GM12878 (cell line): ENCODE measurements around the gene NR2F6. TPM values are rescaled to one million over a fixed set of nuclear protein-coding genes. Genes with fewer than 3 reads are reported as not detected.

Experiments used
- KLF5 ChIP-seq: fragments of 450-650 bp; IDR thresholded peaks from 2 replicates; pipeline ENCODE4 v1.6.1; 2014; ENCODE audit warnings: mild to moderate bottlenecking; ENCODE audit not compliant: partially characterized antibody
- MEF2B ChIP-seq: fragments of 450-650 bp; IDR thresholded peaks from 2 replicates; pipeline ENCODE4 v1.6.1; 2018; ENCODE audit warnings: mild to moderate bottlenecking, moderate library complexity; ENCODE audit not compliant: partially characterized antibody, poor library complexity, severe bottlenecking
- NFYB ChIP-seq: IDR thresholded peaks from 2 replicates; pipeline ENCODE4 v1.6.1; 2011; ENCODE audit warnings: low read depth, mild to moderate bottlenecking, low read length, improper control_type of control experiment, moderate library complexity; ENCODE audit not compliant: insufficient read depth
- NR2F1 ChIP-seq: fragments of 450-650 bp; conservative IDR thresholded peaks from 2 replicates; pipeline ENCODE4 v1.6.1; 2017; ENCODE audit warnings: mild to moderate bottlenecking
- SIN3A ChIP-seq: IDR thresholded peaks from 2 replicates; pipeline ENCODE4 v1.6.1; 2012; ENCODE audit warnings: low read depth, low read length, improper control_type of control experiment
- SUZ12 ChIP-seq: fragments of 200-600 bp; sonication (generic); IDR thresholded peaks from one replicate; pipeline ENCODE4 v1.6.1; 2018; ENCODE audit warnings: antibody characterized with exemption, mild to moderate bottlenecking; ENCODE audit not compliant: unreplicated experiment
- polyA plus RNA-seq, 11 experiments: library from polyadenylated mRNA; depleted of rRNA in 4 of 11; unstranded in 6 of 11; stranded (reverse) in 5 of 11; fragments of >200 nt; fragmentation: Nextera tagmentation in 4 of 11; fragmentation: Illumina TruSeq in 1 of 11; extraction: Ambion mirVana in 4 of 11; extraction: Trizol in 1 of 11; gene quantifications; 1 replicate in 1 of 11; 2 replicates in 10 of 11; pipeline versions ENCODE4 v1.2.1 to v1.2.3, GENCODE V29; 2011 to 2016; ENCODE audit warnings: inconsistent platforms in 2 of 11, missing spikeins in 2 of 11, low read depth in 1 of 11
- total RNA-seq, 4 experiments: library from RNA; depleted of rRNA in 3 of 4; stranded (reverse); fragments of >200 nt in 3 of 4; fragmentation: Illumina TruSeq in 1 of 4; extraction: Trizol in 1 of 4; gene quantifications; 2 replicates each; pipeline versions ENCODE4 v1.2.1 to v1.2.3, GENCODE V29; 2013 to 2021
- TF ChIP-seq, protein P1 (sequence below): fragments of 450-650 bp; formaldehyde crosslinking; IDR thresholded peaks from 2 replicates; pipeline ENCODE4 v1.5.0; 2022; ENCODE audit warnings: mild to moderate bottlenecking, missing genetic modification characterization
- TF ChIP-seq, protein P2 (sequence below): IDR thresholded peaks from 2 replicates; pipeline ENCODE4 v1.6.1; 2012; ENCODE audit warnings: improper control_type of control experiment, low read depth, low read length; ENCODE audit not compliant: insufficient replicate concordance
- TF ChIP-seq, protein P3 (sequence below): IDR thresholded peaks from 2 replicates; pipeline ENCODE4 v1.6.1; 2011; ENCODE audit warnings: low read depth, mild to moderate bottlenecking, low read length, moderate library complexity, borderline replicate concordance; ENCODE audit errors: extremely low read depth
- TF ChIP-seq, protein P4 (sequence below): IDR thresholded peaks from 2 replicates; pipeline ENCODE4 v1.6.1; 2011; ENCODE audit warnings: mild to moderate bottlenecking, low read depth, low read length, moderate library complexity; ENCODE audit not compliant: insufficient replicate concordance
- TF ChIP-seq, protein P5 (sequence below): fragments of 450-650 bp; formaldehyde crosslinking; IDR thresholded peaks from 2 replicates; pipeline ENCODE4 v1.4.0; 2020; ENCODE audit warnings: mild to moderate bottlenecking, moderate library complexity

The NR2F6 gene
- total and polyA plus RNA-seq, 10 of the 15 experiments (the other 5 are each of a cell fraction or from before 2014, with no cell fraction given), result 0.18 to 15.5 (median 6.1) TPM

DNA sequence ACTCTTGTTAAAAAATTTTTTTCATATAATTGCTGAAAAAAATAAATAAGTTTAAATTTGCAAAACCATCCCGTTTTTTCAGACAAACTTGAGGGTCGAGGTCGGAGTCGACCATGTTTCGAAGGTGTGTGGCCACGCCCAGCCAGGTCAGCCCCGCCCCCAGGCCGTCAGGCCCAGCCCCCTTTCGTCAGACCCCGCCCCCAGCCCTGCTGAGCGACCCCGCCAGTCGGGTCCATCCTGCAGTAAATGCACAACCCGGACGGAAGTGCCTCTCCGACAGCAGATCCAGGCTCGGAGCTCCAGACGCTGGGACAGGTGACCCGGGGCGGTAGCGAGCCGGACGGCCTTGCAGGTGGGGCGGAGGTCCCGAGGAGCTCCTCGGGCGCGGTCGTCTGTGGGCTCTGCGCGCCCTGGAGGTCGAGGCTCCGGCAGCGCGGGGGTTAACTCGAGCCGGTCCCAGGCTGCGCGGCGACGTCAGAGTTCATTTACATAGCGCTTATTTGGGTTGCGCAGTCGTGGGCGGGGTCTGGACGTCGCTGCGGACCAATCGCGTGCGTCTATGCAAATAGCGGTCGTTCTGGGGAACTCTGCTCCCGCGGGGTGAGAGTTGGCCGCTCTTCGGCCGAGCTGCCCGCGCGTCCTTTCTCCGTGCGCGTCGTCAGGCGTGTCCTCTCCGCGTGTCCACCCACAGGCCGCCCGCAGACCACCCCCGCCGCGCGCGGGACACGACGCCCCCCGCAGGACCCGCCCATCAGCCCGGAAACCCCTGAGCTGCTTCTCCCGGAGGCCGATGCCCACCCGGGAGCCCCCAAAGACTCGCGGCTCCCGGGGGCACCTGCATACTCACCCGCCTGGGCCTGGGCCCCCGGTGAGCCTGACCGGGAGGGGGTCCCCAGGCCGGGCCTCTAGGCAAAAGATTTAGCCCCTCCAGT, 19.5 kb downstream of the NR2F6 start, which contains the start of gene OCEL1 (continued):
- TF ChIP-seq, protein P1, sequence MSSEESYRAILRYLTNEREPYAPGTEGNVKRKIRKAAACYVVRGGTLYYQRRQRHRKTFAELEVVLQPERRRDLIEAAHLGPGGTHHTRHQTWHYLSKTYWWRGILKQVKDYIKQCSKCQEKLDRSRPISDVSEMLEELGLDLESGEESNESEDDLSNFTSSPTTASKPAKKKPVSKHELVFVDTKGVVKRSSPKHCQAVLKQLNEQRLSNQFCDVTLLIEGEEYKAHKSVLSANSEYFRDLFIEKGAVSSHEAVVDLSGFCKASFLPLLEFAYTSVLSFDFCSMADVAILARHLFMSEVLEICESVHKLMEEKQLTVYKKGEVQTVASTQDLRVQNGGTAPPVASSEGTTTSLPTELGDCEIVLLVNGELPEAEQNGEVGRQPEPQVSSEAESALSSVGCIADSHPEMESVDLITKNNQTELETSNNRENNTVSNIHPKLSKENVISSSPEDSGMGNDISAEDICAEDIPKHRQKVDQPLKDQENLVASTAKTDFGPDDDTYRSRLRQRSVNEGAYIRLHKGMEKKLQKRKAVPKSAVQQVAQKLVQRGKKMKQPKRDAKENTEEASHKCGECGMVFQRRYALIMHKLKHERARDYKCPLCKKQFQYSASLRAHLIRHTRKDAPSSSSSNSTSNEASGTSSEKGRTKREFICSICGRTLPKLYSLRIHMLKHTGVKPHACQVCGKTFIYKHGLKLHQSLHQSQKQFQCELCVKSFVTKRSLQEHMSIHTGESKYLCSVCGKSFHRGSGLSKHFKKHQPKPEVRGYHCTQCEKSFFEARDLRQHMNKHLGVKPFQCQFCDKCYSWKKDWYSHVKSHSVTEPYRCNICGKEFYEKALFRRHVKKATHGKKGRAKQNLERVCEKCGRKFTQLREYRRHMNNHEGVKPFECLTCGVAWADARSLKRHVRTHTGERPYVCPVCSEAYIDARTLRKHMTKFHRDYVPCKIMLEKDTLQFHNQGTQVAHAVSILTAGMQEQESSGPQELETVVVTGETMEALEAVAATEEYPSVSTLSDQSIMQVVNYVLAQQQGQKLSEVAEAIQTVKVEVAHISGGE (CRISPR knock-in tag), result no peak
- no peak for TF ChIP-seq SUZ12
- TF ChIP-seq, protein P2, sequence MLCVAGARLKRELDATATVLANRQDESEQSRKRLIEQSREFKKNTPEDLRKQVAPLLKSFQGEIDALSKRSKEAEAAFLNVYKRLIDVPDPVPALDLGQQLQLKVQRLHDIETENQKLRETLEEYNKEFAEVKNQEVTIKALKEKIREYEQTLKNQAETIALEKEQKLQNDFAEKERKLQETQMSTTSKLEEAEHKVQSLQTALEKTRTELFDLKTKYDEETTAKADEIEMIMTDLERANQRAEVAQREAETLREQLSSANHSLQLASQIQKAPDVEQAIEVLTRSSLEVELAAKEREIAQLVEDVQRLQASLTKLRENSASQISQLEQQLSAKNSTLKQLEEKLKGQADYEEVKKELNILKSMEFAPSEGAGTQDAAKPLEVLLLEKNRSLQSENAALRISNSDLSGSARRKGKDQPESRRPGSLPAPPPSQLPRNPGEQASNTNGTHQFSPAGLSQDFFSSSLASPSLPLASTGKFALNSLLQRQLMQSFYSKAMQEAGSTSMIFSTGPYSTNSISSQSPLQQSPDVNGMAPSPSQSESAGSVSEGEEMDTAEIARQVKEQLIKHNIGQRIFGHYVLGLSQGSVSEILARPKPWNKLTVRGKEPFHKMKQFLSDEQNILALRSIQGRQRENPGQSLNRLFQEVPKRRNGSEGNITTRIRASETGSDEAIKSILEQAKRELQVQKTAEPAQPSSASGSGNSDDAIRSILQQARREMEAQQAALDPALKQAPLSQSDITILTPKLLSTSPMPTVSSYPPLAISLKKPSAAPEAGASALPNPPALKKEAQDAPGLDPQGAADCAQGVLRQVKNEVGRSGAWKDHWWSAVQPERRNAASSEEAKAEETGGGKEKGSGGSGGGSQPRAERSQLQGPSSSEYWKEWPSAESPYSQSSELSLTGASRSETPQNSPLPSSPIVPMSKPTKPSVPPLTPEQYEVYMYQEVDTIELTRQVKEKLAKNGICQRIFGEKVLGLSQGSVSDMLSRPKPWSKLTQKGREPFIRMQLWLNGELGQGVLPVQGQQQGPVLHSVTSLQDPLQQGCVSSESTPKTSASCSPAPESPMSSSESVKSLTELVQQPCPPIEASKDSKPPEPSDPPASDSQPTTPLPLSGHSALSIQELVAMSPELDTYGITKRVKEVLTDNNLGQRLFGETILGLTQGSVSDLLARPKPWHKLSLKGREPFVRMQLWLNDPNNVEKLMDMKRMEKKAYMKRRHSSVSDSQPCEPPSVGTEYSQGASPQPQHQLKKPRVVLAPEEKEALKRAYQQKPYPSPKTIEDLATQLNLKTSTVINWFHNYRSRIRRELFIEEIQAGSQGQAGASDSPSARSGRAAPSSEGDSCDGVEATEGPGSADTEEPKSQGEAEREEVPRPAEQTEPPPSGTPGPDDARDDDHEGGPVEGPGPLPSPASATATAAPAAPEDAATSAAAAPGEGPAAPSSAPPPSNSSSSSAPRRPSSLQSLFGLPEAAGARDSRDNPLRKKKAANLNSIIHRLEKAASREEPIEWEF, result no peak
- TF ChIP-seq, protein P3, sequence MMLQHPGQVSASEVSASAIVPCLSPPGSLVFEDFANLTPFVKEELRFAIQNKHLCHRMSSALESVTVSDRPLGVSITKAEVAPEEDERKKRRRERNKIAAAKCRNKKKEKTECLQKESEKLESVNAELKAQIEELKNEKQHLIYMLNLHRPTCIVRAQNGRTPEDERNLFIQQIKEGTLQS, result no peak
- TF ChIP-seq, protein P4, sequence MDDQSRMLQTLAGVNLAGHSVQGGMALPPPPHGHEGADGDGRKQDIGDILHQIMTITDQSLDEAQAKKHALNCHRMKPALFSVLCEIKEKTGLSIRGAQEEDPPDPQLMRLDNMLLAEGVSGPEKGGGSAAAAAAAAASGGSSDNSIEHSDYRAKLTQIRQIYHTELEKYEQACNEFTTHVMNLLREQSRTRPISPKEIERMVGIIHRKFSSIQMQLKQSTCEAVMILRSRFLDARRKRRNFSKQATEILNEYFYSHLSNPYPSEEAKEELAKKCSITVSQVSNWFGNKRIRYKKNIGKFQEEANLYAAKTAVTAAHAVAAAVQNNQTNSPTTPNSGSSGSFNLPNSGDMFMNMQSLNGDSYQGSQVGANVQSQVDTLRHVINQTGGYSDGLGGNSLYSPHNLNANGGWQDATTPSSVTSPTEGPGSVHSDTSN, result no peak
- TF ChIP-seq NR2F1, result peak; percentile 79
- TF ChIP-seq MEF2B, result no peak
- no peak for TF ChIP-seq SIN3A
- TF ChIP-seq NFYB, result peak; percentile 68; the same call in 1 of the 2 replicates
- TF ChIP-seq, protein P5, sequence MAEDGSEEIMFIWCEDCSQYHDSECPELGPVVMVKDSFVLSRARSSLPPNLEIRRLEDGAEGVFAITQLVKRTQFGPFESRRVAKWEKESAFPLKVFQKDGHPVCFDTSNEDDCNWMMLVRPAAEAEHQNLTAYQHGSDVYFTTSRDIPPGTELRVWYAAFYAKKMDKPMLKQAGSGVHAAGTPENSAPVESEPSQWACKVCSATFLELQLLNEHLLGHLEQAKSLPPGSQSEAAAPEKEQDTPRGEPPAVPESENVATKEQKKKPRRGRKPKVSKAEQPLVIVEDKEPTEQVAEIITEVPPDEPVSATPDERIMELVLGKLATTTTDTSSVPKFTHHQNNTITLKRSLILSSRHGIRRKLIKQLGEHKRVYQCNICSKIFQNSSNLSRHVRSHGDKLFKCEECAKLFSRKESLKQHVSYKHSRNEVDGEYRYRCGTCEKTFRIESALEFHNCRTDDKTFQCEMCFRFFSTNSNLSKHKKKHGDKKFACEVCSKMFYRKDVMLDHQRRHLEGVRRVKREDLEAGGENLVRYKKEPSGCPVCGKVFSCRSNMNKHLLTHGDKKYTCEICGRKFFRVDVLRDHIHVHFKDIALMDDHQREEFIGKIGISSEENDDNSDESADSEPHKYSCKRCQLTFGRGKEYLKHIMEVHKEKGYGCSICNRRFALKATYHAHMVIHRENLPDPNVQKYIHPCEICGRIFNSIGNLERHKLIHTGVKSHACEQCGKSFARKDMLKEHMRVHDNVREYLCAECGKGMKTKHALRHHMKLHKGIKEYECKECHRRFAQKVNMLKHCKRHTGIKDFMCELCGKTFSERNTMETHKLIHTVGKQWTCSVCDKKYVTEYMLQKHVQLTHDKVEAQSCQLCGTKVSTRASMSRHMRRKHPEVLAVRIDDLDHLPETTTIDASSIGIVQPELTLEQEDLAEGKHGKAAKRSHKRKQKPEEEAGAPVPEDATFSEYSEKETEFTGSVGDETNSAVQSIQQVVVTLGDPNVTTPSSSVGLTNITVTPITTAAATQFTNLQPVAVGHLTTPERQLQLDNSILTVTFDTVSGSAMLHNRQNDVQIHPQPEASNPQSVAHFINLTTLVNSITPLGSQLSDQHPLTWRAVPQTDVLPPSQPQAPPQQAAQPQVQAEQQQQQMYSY (CRISPR knock-in tag), result no peak
- TF ChIP-seq KLF5, result peak; percentile 52
